Caco-2 (cell line): Measurements from ENCODE around the gene RAP1GAP2. TPM values are rescaled to one million over a fixed set of nuclear protein-coding genes. Genes with fewer than 3 reads are reported as not detected.

ENCODE experiments used
- BruUV-seq: library from RNA; stranded (reverse); fragments of 400-500 nt; replicated peaks from 2 replicates; lab custom pipeline; 2021; lab: Mats Ljungman, UMichigan
- CTCF ChIA-PET: fragments of 300-600 bp; sonication (Branson Sonifier 250); formaldehyde crosslinking; loops from one replicate; lab custom pipeline; 2022; ENCODE audit warnings: antibody characterized with exemption; lab: Charles Lee
- POLR2A ChIA-PET: fragments of 300-600 bp; sonication (Branson Sonifier 250); formaldehyde crosslinking; loops from one replicate; lab custom pipeline; 2022; ENCODE audit warnings: antibody characterized with exemption; lab: Charles Lee
- DNase-seq, 2 experiments: peaks; one replicate each; pipeline versions ENCODE4 v3.0.0 to v3.0.0-alpha.2; 2020 to 2022
- H3K27me3 ChIP-seq: replicated peaks from 2 replicates; pipeline ENCODE4 v1.6.0; 2011; ENCODE audit warnings: low read length; ENCODE audit not compliant: control insufficient read depth, insufficient read depth
- H3K36me3 ChIP-seq: 2 replicates; pipeline ENCODE4 v1.5.1; 2011; ENCODE audit warnings: low read length; ENCODE audit not compliant: control insufficient read depth, insufficient read depth
- H3K4me1 ChIP-seq: fragments of 250-450 bp; sonication (Bioruptor Pico); 2 replicates; pipeline ENCODE4 v1.5.1; 2020; ENCODE audit warnings: mild to moderate bottlenecking
- H3K4me3 ChIP-seq: 2 replicates; pipeline ENCODE4 v1.5.1; 2011; ENCODE audit warnings: low read depth, mild to moderate bottlenecking, control low read depth, low read length
- H3K9me3 ChIP-seq: fragments of 250-450 bp; sonication (Bioruptor Pico); 2 replicates; pipeline ENCODE4 v1.5.1; 2020; ENCODE audit warnings: mild to moderate bottlenecking, moderate library complexity
- H3K27ac Mint-ChIP-seq: one replicate; pipeline ENCODE4 v1.8.0; 2022; ENCODE audit warnings: mixed read lengths; ENCODE audit not compliant: unreplicated experiment
- H3K27me3 Mint-ChIP-seq: one replicate; pipeline ENCODE4 v1.8.0; 2022; ENCODE audit warnings: mixed read lengths; ENCODE audit not compliant: insufficient read depth, unreplicated experiment
- H3K36me3 Mint-ChIP-seq: one replicate; pipeline ENCODE4 v1.8.0; 2022; ENCODE audit warnings: mild to moderate bottlenecking, mixed read lengths; ENCODE audit not compliant: insufficient read depth, unreplicated experiment
- H3K4me1 Mint-ChIP-seq: one replicate; pipeline ENCODE4 v1.8.0; 2022; ENCODE audit warnings: low read depth, mixed read lengths; ENCODE audit not compliant: unreplicated experiment
- H3K4me3 Mint-ChIP-seq: one replicate; pipeline ENCODE4 v1.8.0; 2022; ENCODE audit warnings: mild to moderate bottlenecking, moderate library complexity, mixed read lengths; ENCODE audit not compliant: unreplicated experiment
- H3K9me3 Mint-ChIP-seq: one replicate; pipeline ENCODE4 v1.8.0; 2022; ENCODE audit warnings: mixed read lengths; ENCODE audit not compliant: unreplicated experiment
- intact Hi-C: fragments of 100-400 bp; cut with micrococcal nuclease; formaldehyde crosslinking; loops from one replicate; pipeline ENCODE4 v1.10.0; 2022; ENCODE audit not compliant: unreplicated experiment
- total RNA-seq: library from RNA; stranded (reverse); gene quantifications from 2 replicates; pipeline ENCODE4 v1.2.3, GENCODE V29; 2022
- TF ChIP-seq, protein P1 (sequence below), 2 experiments: fragments of 200-600 bp in 1 of 2; IDR thresholded peaks; 1 replicate in 1 of 2; 2 replicates in 1 of 2; pipeline versions ENCODE4 v1.5.1 to v1.8.0; 2011 to 2022; ENCODE audit warnings: antibody characterized with exemption in 1 of 2, control low read depth in 1 of 2, inconsistent platforms in 1 of 2, low read depth in 1 of 2, low read length in 1 of 2, mild to moderate bottlenecking in 1 of 2, moderate library complexity in 1 of 2; ENCODE audit not compliant: insufficient read depth in 1 of 2, severe bottlenecking in 1 of 2, unreplicated experiment in 1 of 2

The RAP1GAP2 gene
- total RNA-seq, 1 experiment from 2014 or later: 45.3 TPM

DNA sequence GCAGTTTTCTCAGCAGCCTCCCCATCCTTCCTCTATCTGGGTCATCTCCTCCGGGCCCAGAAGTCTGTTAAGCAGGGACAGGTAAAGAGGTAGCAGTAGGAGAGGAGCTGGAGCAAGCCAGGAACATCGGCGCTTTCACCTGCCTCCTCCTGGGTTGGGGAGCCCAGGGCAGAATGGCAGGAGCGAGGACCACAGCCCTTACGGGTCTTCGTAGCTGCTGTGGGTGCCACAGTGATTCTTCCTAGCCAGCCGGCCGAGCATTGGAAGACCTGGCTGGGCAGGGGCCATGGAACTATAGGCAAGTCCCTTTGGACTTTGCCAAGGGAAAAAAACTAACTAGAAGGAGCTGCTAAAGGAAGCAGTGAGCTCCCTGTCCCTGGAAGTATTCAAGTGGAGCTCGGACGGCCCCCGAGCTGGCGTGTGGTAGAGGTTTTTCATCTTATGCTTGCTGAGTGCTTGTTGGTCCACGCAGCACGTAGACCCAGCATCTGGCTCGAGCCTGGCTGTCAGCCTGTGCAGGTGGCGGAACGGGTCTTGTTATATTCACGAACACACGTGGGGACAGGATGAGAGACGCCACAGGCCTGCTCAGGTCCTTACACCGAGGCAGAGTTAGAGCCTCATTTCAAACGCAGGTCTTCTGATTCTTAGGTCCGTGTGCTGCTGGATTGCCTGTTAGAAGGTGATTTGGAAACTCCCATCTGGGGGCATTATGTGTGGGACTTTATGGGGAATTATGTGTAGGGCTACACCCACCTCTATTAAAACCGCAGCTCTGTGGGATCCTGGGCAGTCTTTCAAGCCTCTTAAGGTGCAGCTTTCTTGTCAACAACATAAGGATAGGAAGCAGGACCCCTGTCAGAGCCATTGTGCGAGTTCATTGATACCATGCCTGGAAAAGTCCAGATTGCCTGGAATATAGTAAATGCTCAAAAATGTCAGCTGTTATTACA is 212.4 kb downstream of the RAP1GAP2 start:
- TF ChIP-seq, protein P1, sequence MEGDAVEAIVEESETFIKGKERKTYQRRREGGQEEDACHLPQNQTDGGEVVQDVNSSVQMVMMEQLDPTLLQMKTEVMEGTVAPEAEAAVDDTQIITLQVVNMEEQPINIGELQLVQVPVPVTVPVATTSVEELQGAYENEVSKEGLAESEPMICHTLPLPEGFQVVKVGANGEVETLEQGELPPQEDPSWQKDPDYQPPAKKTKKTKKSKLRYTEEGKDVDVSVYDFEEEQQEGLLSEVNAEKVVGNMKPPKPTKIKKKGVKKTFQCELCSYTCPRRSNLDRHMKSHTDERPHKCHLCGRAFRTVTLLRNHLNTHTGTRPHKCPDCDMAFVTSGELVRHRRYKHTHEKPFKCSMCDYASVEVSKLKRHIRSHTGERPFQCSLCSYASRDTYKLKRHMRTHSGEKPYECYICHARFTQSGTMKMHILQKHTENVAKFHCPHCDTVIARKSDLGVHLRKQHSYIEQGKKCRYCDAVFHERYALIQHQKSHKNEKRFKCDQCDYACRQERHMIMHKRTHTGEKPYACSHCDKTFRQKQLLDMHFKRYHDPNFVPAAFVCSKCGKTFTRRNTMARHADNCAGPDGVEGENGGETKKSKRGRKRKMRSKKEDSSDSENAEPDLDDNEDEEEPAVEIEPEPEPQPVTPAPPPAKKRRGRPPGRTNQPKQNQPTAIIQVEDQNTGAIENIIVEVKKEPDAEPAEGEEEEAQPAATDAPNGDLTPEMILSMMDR (IDR thresholded peaks at IDR 0.05; ENCODE audit: insufficient read depth in 1 of 2, low read depth in 1 of 2, low read length in 1 of 2, severe bottlenecking in 1 of 2, unreplicated experiment in 1 of 2): no peak
- no peaks in the 10 kb centered on the region for H3K27me3 ChIP-seq
- Mint-ChIP-seq H3K36me3 (peaks cover 38% of the 10 kb centered on the region), H3K27ac (no peak overlapping the region), H3K4me1 (no peaks in the 10 kb centered on the region), H3K27me3 (no peaks in the 10 kb centered on the region), H3K4me3 (no peak overlapping the region), H3K9me3 (no peaks in the 10 kb centered on the region)
- H3K36me3 ChIP-seq: peaks cover 3% of the 10 kb centered on the region
- BruUV-seq: no TSS peak
- no peaks in the 10 kb centered on the region for H3K4me1 ChIP-seq
- no peak overlapping the region for H3K4me3 ChIP-seq
- H3K9me3 ChIP-seq: no peaks in the 10 kb centered on the region
- POLR2A ChIA-PET: no interaction called here
- CTCF ChIA-PET: no interaction called here
- intact Hi-C loops: no loop called here
- DNase-seq: no peak

DNA sequence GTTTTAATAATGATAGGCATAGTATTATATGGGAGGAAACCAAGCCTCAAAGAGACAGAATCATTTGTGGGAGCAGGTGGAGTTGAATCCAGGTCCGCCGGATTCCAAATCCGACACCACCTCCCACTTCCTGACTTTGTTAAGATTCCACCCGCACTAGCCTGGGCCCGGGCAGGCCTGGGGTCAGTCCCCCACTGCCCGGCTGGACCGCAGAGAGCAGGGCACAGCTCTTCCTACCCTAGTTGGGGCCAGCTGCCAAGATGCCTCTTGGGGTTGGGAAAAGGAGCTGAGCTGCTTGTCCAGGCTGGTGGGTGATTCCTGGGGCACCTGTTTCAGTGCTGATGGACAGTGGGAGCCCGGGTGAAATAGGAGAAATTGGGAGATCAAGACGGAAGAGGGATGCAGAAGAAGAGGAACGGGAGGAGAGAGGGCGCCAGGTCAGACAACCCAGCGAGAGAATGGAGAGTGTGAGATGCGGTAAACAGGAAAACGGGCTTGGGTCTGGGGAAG is 213.2 kb downstream of the RAP1GAP2 start:
- Mint-ChIP-seq H3K4me1 (no peaks in the 10 kb centered on the region), H3K36me3 (peaks cover 38% of the 10 kb centered on the region), H3K27me3 (no peaks in the 10 kb centered on the region), H3K27ac (no peak overlapping the region), H3K9me3 (no peaks in the 10 kb centered on the region), H3K4me3 (no peak overlapping the region)
- intact Hi-C loops: no loop called here
- H3K27me3 ChIP-seq: no peaks in the 10 kb centered on the region
- no peak for DNase-seq
- CTCF ChIA-PET: no interaction called here
- peaks cover 3% of the 10 kb centered on the region for H3K36me3 ChIP-seq
- TF ChIP-seq, protein P1 (IDR thresholded peaks at IDR 0.05; ENCODE audit: insufficient read depth in 1 of 2, low read depth in 1 of 2, low read length in 1 of 2, severe bottlenecking in 1 of 2, unreplicated experiment in 1 of 2): no peak
- H3K9me3 ChIP-seq: no peaks in the 10 kb centered on the region
- no peaks in the 10 kb centered on the region for H3K4me1 ChIP-seq
- BruUV-seq: no TSS peak
- H3K4me3 ChIP-seq: no peak overlapping the region
- POLR2A ChIA-PET: no interaction called here

DNA sequence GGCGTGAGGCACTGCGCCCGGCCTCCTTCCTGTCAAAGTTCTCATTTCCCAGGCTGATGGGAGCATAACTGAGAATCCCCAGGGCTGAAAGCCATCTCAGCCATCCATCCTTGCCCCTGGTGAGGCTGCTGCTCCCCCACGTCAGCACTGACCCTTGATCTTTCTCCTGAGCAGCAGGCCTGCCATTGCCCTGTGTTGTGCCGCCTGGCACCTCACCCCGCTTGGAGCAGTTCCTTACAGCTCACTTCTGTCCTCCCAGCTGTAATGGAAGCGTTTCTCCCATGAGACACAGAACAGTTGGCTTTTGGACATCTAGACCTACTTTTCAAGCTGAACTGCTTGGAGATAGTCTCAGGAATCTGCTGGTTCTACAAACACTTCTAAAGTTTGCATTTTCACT is 215.7 kb downstream of the RAP1GAP2 start:
- BruUV-seq: no TSS peak
- no peak overlapping the region for H3K4me3 ChIP-seq
- H3K9me3 ChIP-seq: no peaks in the 10 kb centered on the region
- peaks cover 3% of the 10 kb centered on the region; the same call in 1 of the 2 replicates for H3K36me3 ChIP-seq
- Mint-ChIP-seq H3K9me3 (no peaks in the 10 kb centered on the region), H3K27ac (no peak overlapping the region), H3K36me3 (peaks cover 49% of the 10 kb centered on the region), H3K4me3 (no peak overlapping the region), H3K27me3 (no peaks in the 10 kb centered on the region), H3K4me1 (no peaks in the 10 kb centered on the region)
- DNase-seq: no peak
- no peaks in the 10 kb centered on the region for H3K4me1 ChIP-seq
- H3K27me3 ChIP-seq: no peaks in the 10 kb centered on the region
- ChIA-PET CTCF (interaction anchor here (0.6 to 2.3 kb wide), 5 partner anchors 19 to 466 kb away, joined by 3 to 12 read pairs (median 10); no protein-coding TSS in a partner anchor), POLR2A (no interaction called here)
- TF ChIP-seq, protein P1 (IDR thresholded peaks at IDR 0.05; ENCODE audit: insufficient read depth in 1 of 2, low read depth in 1 of 2, low read length in 1 of 2, severe bottlenecking in 1 of 2, unreplicated experiment in 1 of 2): no peak
- intact Hi-C loops: loop anchor here (2.0 kb wide), 1 partner anchor 81 kb away; no protein-coding TSS in a partner anchor
